Neural cell (in vitro differentiated cells): ENCODE measurements around the gene PCDH1.

Source experiments
- TF ChIP-seq, protein P1 (sequence below): IDR thresholded peaks from 2 replicates; pipeline ENCODE4 v1.6.1; 2012; ENCODE audit warnings: borderline replicate concordance
- TF ChIP-seq, protein P2 (sequence below): fragments of 450-650 bp; IDR thresholded peaks from 2 replicates; pipeline ENCODE4 v1.5.1; 2014; ENCODE audit warnings: antibody characterized with exemption, mild to moderate bottlenecking, moderate library complexity; ENCODE audit not compliant: poor library complexity, severe bottlenecking

DNA sequence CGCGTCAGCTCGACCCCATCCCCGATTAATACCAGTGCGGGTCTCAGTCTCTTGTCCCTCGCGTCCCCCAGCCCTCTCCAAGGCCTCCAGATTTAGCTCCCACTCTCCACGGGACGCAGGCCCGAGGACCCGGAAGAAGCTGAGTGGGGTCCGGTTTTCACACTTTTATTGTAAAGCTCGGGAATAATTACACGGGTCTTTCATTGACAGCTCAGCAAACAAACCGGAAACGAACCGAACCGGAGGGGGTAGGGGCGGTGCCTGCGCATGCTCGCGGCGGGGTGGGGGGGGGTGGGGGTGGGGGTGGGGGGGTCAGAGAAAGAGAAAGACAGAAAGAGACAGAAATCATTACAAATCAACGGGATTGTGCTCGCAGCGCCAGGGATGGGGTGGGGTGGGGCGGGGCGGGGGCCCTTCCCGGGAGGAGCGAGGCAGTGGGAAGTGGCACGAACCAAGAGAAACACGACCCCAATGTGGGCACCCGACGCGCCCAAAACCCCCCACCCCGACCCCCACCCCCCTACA, 27.9 kb downstream of the PCDH1 start:
- TF ChIP-seq, protein P1, sequence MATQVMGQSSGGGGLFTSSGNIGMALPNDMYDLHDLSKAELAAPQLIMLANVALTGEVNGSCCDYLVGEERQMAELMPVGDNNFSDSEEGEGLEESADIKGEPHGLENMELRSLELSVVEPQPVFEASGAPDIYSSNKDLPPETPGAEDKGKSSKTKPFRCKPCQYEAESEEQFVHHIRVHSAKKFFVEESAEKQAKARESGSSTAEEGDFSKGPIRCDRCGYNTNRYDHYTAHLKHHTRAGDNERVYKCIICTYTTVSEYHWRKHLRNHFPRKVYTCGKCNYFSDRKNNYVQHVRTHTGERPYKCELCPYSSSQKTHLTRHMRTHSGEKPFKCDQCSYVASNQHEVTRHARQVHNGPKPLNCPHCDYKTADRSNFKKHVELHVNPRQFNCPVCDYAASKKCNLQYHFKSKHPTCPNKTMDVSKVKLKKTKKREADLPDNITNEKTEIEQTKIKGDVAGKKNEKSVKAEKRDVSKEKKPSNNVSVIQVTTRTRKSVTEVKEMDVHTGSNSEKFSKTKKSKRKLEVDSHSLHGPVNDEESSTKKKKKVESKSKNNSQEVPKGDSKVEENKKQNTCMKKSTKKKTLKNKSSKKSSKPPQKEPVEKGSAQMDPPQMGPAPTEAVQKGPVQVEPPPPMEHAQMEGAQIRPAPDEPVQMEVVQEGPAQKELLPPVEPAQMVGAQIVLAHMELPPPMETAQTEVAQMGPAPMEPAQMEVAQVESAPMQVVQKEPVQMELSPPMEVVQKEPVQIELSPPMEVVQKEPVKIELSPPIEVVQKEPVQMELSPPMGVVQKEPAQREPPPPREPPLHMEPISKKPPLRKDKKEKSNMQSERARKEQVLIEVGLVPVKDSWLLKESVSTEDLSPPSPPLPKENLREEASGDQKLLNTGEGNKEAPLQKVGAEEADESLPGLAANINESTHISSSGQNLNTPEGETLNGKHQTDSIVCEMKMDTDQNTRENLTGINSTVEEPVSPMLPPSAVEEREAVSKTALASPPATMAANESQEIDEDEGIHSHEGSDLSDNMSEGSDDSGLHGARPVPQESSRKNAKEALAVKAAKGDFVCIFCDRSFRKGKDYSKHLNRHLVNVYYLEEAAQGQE, result no peak
- TF ChIP-seq, protein P2, sequence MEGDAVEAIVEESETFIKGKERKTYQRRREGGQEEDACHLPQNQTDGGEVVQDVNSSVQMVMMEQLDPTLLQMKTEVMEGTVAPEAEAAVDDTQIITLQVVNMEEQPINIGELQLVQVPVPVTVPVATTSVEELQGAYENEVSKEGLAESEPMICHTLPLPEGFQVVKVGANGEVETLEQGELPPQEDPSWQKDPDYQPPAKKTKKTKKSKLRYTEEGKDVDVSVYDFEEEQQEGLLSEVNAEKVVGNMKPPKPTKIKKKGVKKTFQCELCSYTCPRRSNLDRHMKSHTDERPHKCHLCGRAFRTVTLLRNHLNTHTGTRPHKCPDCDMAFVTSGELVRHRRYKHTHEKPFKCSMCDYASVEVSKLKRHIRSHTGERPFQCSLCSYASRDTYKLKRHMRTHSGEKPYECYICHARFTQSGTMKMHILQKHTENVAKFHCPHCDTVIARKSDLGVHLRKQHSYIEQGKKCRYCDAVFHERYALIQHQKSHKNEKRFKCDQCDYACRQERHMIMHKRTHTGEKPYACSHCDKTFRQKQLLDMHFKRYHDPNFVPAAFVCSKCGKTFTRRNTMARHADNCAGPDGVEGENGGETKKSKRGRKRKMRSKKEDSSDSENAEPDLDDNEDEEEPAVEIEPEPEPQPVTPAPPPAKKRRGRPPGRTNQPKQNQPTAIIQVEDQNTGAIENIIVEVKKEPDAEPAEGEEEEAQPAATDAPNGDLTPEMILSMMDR, result no peak
